WI38 (cell line): Measurements from ENCODE around the gene KLC1.

Source experiments
- H3K4me3 ChIP-seq: 2 replicates; pipeline ENCODE4 v1.5.1; 2011; ENCODE audit warnings: low read depth, mild to moderate bottlenecking, control low read depth, low read length
- TF ChIP-seq, protein P1 (sequence below): IDR thresholded peaks from 2 replicates; pipeline ENCODE4 v1.5.1; 2012; ENCODE audit warnings: low read depth, mild to moderate bottlenecking, control low read depth, low read length

The KLC1 gene

GRCh38 chr14:103625356-103626095, 3.5 kb upstream of the KLC1 start:
- no peak overlapping the region for H3K4me3 ChIP-seq
- TF ChIP-seq, protein P1, sequence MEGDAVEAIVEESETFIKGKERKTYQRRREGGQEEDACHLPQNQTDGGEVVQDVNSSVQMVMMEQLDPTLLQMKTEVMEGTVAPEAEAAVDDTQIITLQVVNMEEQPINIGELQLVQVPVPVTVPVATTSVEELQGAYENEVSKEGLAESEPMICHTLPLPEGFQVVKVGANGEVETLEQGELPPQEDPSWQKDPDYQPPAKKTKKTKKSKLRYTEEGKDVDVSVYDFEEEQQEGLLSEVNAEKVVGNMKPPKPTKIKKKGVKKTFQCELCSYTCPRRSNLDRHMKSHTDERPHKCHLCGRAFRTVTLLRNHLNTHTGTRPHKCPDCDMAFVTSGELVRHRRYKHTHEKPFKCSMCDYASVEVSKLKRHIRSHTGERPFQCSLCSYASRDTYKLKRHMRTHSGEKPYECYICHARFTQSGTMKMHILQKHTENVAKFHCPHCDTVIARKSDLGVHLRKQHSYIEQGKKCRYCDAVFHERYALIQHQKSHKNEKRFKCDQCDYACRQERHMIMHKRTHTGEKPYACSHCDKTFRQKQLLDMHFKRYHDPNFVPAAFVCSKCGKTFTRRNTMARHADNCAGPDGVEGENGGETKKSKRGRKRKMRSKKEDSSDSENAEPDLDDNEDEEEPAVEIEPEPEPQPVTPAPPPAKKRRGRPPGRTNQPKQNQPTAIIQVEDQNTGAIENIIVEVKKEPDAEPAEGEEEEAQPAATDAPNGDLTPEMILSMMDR, result no peak

GRCh38 chr14:103626146-103626850, 2.7 kb upstream of the KLC1 start:
- TF ChIP-seq, protein P1, result no peak
- H3K4me3 ChIP-seq, result no peak overlapping the region

GRCh38 chr14:103627073-103628025, 1.7 kb upstream of the KLC1 start:
- TF ChIP-seq, protein P1, result no peak
- H3K4me3 ChIP-seq, result no peak overlapping the region

DNA sequence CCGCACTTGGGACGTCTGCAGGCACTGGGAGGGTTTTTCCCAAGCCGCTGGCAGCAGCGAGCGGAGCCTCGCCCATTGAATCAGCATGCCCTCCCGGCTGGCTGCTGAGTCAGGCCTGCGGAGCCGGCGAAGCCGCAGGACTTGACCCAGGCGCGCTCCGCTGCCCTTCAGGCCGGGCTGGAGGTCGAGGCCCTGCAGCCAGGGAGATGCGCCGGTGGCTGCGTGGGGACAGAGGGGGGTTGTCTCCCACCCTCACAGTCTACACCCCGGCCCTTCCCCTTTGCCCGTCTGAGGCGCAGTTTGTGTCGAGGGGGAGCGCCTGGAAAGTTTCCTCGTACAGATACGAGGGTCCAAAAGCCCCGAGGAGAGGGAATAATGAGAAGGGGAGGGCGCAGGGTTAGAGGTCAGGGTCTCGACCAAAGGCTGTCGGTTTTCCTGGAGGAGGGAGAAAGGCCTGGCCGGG, 759 bp upstream of the KLC1 start:
- TF ChIP-seq, protein P1, result no peak
- H3K4me3 ChIP-seq, result peak overlapping the region; percentile 92

DNA sequence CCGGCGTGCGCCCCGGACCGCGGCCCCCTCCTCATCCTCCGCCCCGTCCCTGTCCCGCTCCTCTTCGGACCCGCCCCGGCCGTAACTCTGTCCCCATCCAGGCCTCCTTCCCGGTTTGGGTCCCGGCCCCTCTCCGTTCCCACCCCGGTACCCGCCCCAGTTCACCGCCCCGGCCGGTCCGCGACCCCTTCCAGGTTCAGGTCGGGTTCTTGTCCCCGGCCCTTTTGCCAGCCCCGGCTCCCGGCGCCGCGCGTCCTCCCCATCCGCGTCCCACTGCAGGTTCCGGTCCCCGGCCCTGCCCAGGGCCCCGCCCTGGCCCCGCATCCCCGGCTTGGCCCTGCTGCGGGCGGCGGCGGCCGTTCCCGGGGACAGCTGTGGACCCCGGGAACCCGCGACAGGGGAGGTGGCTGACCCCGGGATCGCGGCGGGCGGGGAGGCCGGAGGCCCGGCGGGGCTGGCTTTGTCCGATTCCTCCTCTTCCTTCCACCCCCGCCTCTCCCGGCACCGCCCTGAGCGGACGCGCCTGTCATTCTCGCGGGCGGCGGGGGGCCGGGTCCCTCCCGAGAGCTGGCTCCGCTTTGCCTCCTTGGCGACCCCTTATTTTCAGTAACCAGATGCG, 601 bp downstream of the KLC1 start:
- TF ChIP-seq, protein P1, result no peak

DNA sequence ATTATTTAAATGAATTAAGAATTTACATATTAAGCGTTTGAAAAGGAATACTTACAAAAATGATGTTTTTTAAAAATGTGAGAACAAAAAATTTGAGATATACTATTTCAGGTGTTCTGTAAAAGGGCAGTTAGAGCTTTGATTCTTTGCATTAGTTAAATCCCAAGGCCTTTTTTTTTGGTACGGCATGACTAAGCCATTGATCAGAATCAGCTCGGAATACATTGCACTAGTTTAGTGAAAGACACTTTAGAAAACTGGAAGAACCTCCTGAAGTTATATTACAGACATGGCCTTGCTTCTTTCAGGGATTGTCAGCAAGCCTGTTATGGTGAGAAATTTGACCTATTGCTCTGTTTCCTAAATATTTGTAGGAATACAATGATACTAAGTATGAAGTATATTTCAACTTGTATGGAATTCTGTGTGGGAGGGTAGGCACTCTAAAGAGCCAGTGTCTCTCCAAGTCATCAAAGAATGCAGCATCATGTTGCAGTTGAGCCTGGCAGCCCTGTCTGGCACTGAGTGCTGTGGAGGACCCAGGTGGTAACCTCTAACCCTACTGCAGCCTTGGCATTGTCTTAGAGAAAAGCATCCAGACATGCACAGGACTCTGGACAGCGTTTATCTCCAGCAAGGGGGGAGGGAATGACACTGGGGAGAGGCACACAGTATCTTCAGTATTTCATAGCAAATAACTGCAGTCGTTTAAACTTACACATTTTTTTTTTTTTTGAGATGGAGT, 1.5 kb downstream of the KLC1 start:
- H3K4me3 ChIP-seq, result peak overlapping the region; percentile 92
- TF ChIP-seq, protein P1, result no peak

More for the DNA sequence above, 601 bp downstream of the KLC1 start:
- H3K4me3 ChIP-seq, result peak overlapping the region; percentile 92
